ENCODE data around the gene ENTPD8. TPM values are rescaled to one million over a fixed set of nuclear protein-coding genes. Genes with fewer than 3 reads are reported as not detected.
A peak's percentile ranks its signal among the peaks of the same experiment; 100 is the strongest.

ENTPD8 gene
- total RNA-seq, 4 donors from 2014 or later: not detected

- no peaks in the 10 kb centered on the region for H3K36me3 ChIP-seq
- H3K27me3 ChIP-seq: peaks cover 42% of the 10 kb centered on the region
- no peak overlapping the region for H3K4me3 ChIP-seq
- peak in 1 of 2 donors; percentile 57 for DNase-seq (ENCODE audit: low spot score in 2 of 2)
- H3K9me3 ChIP-seq: no peaks in the 10 kb centered on the region
- TF ChIP-seq EP300 (IDR thresholded peaks at IDR 0.05) (no peak), POLR2AphosphoS5 (IDR thresholded peaks at IDR 0.05) (no peak), CTCF (IDR thresholded peaks at IDR 0.05) (no peak), POLR2A (IDR thresholded peaks at IDR 0.05) (no peak)
- WGBS: 62% methylated on average over 8 of the region's 40 CpGs
- peaks cover 30% of the 10 kb centered on the region for H3K4me1 ChIP-seq
- no peak overlapping the region for H3K27ac ChIP-seq
Observed at GRCh38 chr9:137437691-137438590, 3.2 kb downstream of the ENTPD8 start.

- Histone ChIP-seq H3K4me1 (peaks cover 29% of the 10 kb centered on the region), H3K27ac (no peak overlapping the region), H3K27me3 (peaks cover 41% of the 10 kb centered on the region), H3K9me3 (no peaks in the 10 kb centered on the region), H3K4me3 (no peak overlapping the region), H3K36me3 (no peaks in the 10 kb centered on the region)
- 87% methylated on average over 3 of the region's 24 CpGs for WGBS
- no peak for TF ChIP-seq POLR2AphosphoS5 (IDR thresholded peaks at IDR 0.05)
- TF ChIP-seq EP300 (IDR thresholded peaks at IDR 0.05): no peak
- TF ChIP-seq POLR2A (IDR thresholded peaks at IDR 0.05): no peak
- no peak for TF ChIP-seq CTCF (IDR thresholded peaks at IDR 0.05)
- peak in 1 of 2 donors; percentile 65 for DNase-seq (ENCODE audit: low spot score in 2 of 2)
Observed at GRCh38 chr9:137436761-137437600, 4.2 kb downstream of the ENTPD8 start.

GRCh38 chr9:137435980-137436760 lies 5.0 kb downstream of the ENTPD8 start:
- Histone ChIP-seq H3K9me3 (no peaks in the 10 kb centered on the region), H3K4me1 (peaks cover 21% of the 10 kb centered on the region), H3K27me3 (peaks cover 33% of the 10 kb centered on the region), H3K36me3 (no peaks in the 10 kb centered on the region), H3K4me3 (no peak overlapping the region), H3K27ac (no peak overlapping the region)
- WGBS: 43% methylated on average over 13 of the region's 42 CpGs
- peak in 1 of 2 donors; percentile 83 for DNase-seq (ENCODE audit: low spot score in 2 of 2)
- TF ChIP-seq EP300 (IDR thresholded peaks at IDR 0.05) (no peak), POLR2AphosphoS5 (IDR thresholded peaks at IDR 0.05) (no peak), CTCF (IDR thresholded peaks at IDR 0.05) (no peak)

- Histone ChIP-seq H3K27ac (no peak overlapping the region), H3K4me3 (no peak overlapping the region), H3K36me3 (no peaks in the 10 kb centered on the region), H3K27me3 (peaks cover 31% of the 10 kb centered on the region), H3K9me3 (no peaks in the 10 kb centered on the region), H3K4me1 (peaks cover 19% of the 10 kb centered on the region)
- peak in 1 of 2 donors; percentile 58 for DNase-seq (ENCODE audit: low spot score in 2 of 2)
- WGBS: 72% methylated on average over 2 of the region's 20 CpGs
- TF ChIP-seq CTCF (IDR thresholded peaks at IDR 0.05) (no peak), POLR2A (IDR thresholded peaks at IDR 0.05) (no peak), EP300 (IDR thresholded peaks at IDR 0.05) (no peak), POLR2AphosphoS5 (IDR thresholded peaks at IDR 0.05) (no peak)
Observed at GRCh38 chr9:137435381-137435891, 5.7 kb downstream of the ENTPD8 start.
